Neural crest cell (in vitro differentiated cells): ENCODE measurements around the gene POLR3G. TPM values are rescaled to one million over a fixed set of nuclear protein-coding genes. Genes with fewer than 3 reads are reported as not detected.
A peak's percentile ranks its signal among the peaks of the same experiment; 100 is the strongest.

ENCODE experiments used
- DNase-seq: peaks from one replicate; pipeline ENCODE4 v3.0.0; 2021; ENCODE audit warnings: low read depth, mixed read lengths, low spot score
- H3K27ac Mint-ChIP-seq: one replicate; pipeline ENCODE4 v1.8.0; 2021; ENCODE audit warnings: mild to moderate bottlenecking, mixed read lengths; ENCODE audit not compliant: unreplicated experiment
- H3K27me3 Mint-ChIP-seq: 2 replicates; pipeline ENCODE4 v1.8.0; 2021; ENCODE audit warnings: low read depth, mild to moderate bottlenecking, mixed read lengths
- H3K36me3 Mint-ChIP-seq: 2 replicates; pipeline ENCODE4 v1.8.0; 2021; ENCODE audit warnings: low read depth, mild to moderate bottlenecking, mixed read lengths
- H3K4me1 Mint-ChIP-seq: 2 replicates; pipeline ENCODE4 v1.8.0; 2021; ENCODE audit warnings: mixed read lengths
- H3K4me3 Mint-ChIP-seq: one replicate; pipeline ENCODE4 v1.8.0; 2021; ENCODE audit warnings: mild to moderate bottlenecking, mixed read lengths
- H3K9me3 Mint-ChIP-seq: 2 replicates; pipeline ENCODE4 v1.8.0; 2021; ENCODE audit warnings: mixed read lengths
- total RNA-seq: library from RNA; stranded (reverse); gene quantifications from 2 replicates; pipeline ENCODE4 v1.2.1, GENCODE V29; 2021
- TF ChIP-seq, protein P1 (sequence below): fragments of 200-600 bp; sonication (generic); conservative IDR thresholded peaks from 2 replicates; pipeline ENCODE4 v1.5.0; 2021; ENCODE audit warnings: antibody characterized with exemption, mild to moderate bottlenecking

POLR3G gene
- total RNA-seq, 1 donor from 2014 or later = 12.1 TPM

DNA sequence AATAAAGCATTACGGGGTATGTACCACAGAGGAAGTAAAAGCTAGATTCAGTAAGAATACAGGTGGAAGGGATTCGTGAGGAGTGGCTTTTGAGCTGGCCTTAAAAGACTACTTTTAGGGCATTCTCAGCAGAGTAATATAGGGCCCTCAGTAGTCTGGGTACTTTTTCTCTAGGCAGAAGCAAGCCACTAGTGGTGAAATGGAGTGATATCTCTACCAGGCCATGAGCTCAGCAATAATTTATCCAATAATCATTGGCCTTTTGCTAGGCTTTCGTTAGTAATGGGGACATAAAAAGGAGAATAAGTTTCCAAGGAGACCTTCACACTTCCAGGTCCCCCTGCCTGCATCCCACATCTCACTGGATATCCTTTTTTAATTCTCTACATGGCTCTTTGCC lies 1.7 kb downstream of the POLR3G start:
- H3K4me3 Mint-ChIP-seq = peak overlapping the region; percentile 97
- no peaks in the 10 kb centered on the region for H3K9me3 Mint-ChIP-seq
- peaks cover 26% of the 10 kb centered on the region for H3K27me3 Mint-ChIP-seq
- peaks cover 46% of the 10 kb centered on the region for H3K4me1 Mint-ChIP-seq
- DNase-seq = no peak
- no peaks in the 10 kb centered on the region for H3K36me3 Mint-ChIP-seq
- no peak overlapping the region for H3K27ac Mint-ChIP-seq
- TF ChIP-seq, protein P1, sequence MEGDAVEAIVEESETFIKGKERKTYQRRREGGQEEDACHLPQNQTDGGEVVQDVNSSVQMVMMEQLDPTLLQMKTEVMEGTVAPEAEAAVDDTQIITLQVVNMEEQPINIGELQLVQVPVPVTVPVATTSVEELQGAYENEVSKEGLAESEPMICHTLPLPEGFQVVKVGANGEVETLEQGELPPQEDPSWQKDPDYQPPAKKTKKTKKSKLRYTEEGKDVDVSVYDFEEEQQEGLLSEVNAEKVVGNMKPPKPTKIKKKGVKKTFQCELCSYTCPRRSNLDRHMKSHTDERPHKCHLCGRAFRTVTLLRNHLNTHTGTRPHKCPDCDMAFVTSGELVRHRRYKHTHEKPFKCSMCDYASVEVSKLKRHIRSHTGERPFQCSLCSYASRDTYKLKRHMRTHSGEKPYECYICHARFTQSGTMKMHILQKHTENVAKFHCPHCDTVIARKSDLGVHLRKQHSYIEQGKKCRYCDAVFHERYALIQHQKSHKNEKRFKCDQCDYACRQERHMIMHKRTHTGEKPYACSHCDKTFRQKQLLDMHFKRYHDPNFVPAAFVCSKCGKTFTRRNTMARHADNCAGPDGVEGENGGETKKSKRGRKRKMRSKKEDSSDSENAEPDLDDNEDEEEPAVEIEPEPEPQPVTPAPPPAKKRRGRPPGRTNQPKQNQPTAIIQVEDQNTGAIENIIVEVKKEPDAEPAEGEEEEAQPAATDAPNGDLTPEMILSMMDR = no peak

GRCh38 chr5:90477073-90477472 lies 2.4 kb downstream of the POLR3G start:
- Mint-ChIP-seq H3K27ac (peak overlapping the region; percentile 65), H3K9me3 (no peaks in the 10 kb centered on the region), H3K36me3 (no peaks in the 10 kb centered on the region), H3K27me3 (peaks cover 26% of the 10 kb centered on the region), H3K4me1 (peaks cover 45% of the 10 kb centered on the region), H3K4me3 (peak overlapping the region; percentile 12)
- DNase-seq = no peak
- TF ChIP-seq, protein P1 = no peak

GRCh38 chr5:90477621-90478215 lies 3.1 kb downstream of the POLR3G start:
- TF ChIP-seq, protein P1 = no peak
- H3K9me3 Mint-ChIP-seq = no peaks in the 10 kb centered on the region
- H3K27ac Mint-ChIP-seq = peak overlapping the region; percentile 84
- H3K27me3 Mint-ChIP-seq = peaks cover 26% of the 10 kb centered on the region
- H3K4me1 Mint-ChIP-seq = peaks cover 42% of the 10 kb centered on the region
- no peaks in the 10 kb centered on the region for H3K36me3 Mint-ChIP-seq
- no peak for DNase-seq
- H3K4me3 Mint-ChIP-seq = peak overlapping the region; percentile 12

DNA sequence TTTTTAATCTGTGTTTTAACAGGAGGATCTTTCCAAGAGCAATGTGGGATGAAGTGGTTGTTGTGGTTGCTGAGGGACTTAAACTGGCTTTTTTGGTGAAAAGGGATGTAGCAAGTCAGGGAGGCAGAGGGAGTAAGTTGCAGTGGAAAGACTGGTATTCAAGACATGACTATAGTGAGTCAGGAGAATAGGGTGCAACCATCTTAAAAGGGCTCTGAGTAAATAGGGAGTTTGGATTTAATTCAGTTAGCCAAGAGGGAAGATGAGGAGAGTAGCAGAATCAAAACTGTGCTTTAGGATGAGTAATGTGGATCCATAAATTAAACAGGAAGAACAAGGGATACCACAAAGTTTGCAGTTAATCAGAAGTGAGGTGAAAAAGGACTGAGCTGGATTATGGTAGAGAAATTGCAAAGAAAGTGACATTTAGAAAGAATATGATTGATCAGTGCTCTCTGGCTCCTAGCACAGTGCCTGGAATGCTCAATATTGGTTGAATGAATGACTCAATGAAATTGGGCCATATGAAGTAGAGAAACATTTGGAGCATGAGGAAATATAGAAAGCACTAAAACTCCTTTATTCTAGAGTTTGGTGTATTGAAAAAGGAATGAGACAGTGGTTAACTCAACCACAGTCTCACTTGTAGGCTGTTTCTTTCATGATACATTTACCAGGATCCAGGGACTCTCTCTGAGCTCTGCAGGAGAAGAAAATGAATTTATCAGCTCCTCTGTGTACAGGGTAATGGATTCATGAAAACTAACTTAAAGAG lies 5.1 kb downstream of the POLR3G start:
- Mint-ChIP-seq H3K36me3 (peaks cover 4% of the 10 kb centered on the region), H3K27me3 (peaks cover 20% of the 10 kb centered on the region), H3K9me3 (no peaks in the 10 kb centered on the region), H3K27ac (no peak overlapping the region), H3K4me1 (peaks cover 35% of the 10 kb centered on the region), H3K4me3 (no peak overlapping the region)
- DNase-seq = no peak
- TF ChIP-seq, protein P1 = no peak

DNA sequence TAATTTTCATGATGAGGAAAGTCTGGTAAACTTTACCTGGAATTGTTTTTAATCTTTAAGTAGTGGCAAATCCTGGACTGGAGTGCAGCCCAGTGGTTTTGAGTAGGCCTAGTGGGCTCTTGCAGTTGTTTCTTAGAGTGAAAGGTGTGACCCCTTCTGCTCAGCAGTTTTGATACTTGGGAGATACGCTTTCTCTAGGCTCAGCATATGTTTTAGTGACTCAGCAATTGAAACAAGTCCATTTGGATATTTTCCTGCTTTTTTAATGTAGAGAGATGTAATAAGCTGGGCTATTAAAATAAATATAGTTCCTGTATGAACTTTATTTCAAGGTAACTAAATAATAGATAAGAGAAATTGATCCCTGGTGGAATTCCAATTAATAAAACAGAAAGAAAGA lies 6.0 kb downstream of the POLR3G start:
- Mint-ChIP-seq H3K36me3 (peaks cover 8% of the 10 kb centered on the region), H3K4me3 (no peak overlapping the region), H3K4me1 (peaks cover 27% of the 10 kb centered on the region), H3K9me3 (no peaks in the 10 kb centered on the region), H3K27me3 (peaks cover 12% of the 10 kb centered on the region), H3K27ac (no peak overlapping the region)
- TF ChIP-seq, protein P1 = no peak
- DNase-seq = no peak
